BE2C (cell line): ENCODE measurements around the gene MAB21L3.

Experiments used
- DNase-seq: peaks from one replicate; pipeline ENCODE4 v3.0.0-alpha.2; 2020
- H3K27me3 ChIP-seq: fragments of 250-450 bp; sonication (Bioruptor Pico); 2 replicates; pipeline ENCODE4 v1.5.1; 2020; ENCODE audit warnings: mild to moderate bottlenecking
- H3K36me3 ChIP-seq: fragments of 250-450 bp; sonication (Bioruptor Pico); 2 replicates; pipeline ENCODE4 v1.5.1; 2020; ENCODE audit warnings: mild to moderate bottlenecking
- H3K4me1 ChIP-seq: fragments of 250-450 bp; sonication (Bioruptor Pico); 2 replicates; pipeline ENCODE4 v1.5.1; 2020
- H3K4me3 ChIP-seq: 2 replicates; pipeline ENCODE4 v1.5.1; 2011; ENCODE audit warnings: low read depth, low read length
- H3K9me3 ChIP-seq: fragments of 250-450 bp; sonication (Bioruptor Pico); 2 replicates; pipeline ENCODE4 v1.5.1; 2020
- TF ChIP-seq, protein P1 (sequence below): IDR thresholded peaks from 2 replicates; pipeline ENCODE4 v1.5.1; 2012; ENCODE audit warnings: mild to moderate bottlenecking, low read depth, low read length

MAB21L3 gene

DNA sequence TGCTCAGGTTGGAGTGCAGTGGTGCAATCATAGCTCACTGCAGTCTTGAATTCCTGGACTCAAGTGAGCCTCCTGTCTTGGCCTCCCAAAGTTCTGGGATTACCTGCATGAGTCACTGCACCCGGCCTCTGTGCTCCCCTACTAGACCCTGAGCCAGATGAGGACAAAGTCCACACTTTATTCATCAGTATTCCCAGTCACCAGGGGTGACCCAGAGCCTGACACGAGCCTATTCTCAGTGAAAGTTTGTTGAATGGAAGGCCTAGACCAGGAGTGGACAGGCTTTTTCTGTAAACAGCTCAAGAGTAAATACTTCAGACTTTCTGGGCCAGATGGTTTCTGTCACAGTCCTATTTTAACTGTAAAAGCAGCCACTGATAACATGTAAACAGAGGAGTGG lies 68.2 kb downstream of the MAB21L3 start:
- TF ChIP-seq, protein P1, sequence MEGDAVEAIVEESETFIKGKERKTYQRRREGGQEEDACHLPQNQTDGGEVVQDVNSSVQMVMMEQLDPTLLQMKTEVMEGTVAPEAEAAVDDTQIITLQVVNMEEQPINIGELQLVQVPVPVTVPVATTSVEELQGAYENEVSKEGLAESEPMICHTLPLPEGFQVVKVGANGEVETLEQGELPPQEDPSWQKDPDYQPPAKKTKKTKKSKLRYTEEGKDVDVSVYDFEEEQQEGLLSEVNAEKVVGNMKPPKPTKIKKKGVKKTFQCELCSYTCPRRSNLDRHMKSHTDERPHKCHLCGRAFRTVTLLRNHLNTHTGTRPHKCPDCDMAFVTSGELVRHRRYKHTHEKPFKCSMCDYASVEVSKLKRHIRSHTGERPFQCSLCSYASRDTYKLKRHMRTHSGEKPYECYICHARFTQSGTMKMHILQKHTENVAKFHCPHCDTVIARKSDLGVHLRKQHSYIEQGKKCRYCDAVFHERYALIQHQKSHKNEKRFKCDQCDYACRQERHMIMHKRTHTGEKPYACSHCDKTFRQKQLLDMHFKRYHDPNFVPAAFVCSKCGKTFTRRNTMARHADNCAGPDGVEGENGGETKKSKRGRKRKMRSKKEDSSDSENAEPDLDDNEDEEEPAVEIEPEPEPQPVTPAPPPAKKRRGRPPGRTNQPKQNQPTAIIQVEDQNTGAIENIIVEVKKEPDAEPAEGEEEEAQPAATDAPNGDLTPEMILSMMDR: no peak
- H3K4me1 ChIP-seq: no peaks in the 10 kb centered on the region
- no peak overlapping the region for H3K4me3 ChIP-seq
- H3K36me3 ChIP-seq: no peaks in the 10 kb centered on the region
- no peak for DNase-seq
- H3K9me3 ChIP-seq: no peaks in the 10 kb centered on the region
- H3K27me3 ChIP-seq: no peaks in the 10 kb centered on the region

DNA sequence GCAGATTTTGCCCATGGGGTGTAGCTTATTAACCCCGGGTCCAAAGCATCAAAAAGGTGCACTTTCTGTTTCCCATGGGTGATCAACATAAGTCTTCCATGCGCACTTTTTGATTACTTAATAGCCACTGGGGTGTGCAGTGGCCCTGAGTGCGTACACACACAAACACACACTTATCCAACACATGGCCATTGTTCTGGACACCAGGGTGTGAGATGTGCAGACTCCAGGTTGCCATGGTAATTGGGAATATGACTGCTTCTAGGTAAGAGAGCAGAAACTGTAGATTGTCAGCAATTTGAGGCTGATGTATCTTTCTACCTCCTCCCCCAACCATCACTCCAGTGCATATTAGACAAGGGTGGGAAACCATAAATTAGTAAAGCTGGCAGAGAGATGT lies 68.8 kb downstream of the MAB21L3 start:
- TF ChIP-seq, protein P1: no peak
- Histone ChIP-seq H3K27me3 (no peaks in the 10 kb centered on the region), H3K4me1 (no peaks in the 10 kb centered on the region), H3K9me3 (no peaks in the 10 kb centered on the region), H3K4me3 (no peak overlapping the region), H3K36me3 (no peaks in the 10 kb centered on the region)
- no peak for DNase-seq

DNA sequence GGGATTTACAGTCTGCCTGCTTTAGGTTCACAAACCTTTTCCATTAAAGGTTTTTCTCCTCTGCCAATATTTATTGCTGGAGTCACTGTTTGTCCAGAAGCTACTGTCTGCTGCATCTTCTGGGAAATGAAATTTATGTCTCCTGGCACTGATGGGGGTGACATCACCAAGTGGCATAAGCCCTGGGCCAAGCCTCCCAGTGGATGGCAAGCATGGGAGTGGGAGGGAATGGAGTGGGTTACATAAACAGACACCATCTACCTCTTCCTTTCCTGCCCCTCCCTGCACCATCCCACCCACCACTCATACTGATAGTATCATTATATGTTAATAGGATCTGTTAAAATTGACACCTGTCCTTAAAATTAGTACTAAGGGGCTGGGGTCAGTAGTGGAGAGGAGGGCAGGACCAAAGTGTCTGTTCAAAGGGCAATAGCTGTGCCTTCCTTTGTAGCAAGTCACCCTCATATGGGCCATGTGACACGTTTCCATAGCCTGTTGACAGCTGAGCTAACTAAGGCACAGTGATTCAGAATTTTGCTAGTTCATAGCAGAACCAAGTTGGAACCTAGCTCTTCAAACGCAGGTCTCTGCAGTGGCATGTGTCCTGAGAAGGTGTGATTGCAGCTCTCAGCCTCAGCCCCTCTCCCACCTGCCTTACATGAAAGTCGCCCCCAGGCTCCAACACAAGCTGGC lies 71.0 kb downstream of the MAB21L3 start:
- DNase-seq: no peak
- Histone ChIP-seq H3K4me1 (no peaks in the 10 kb centered on the region), H3K4me3 (no peak overlapping the region), H3K9me3 (no peaks in the 10 kb centered on the region), H3K36me3 (no peaks in the 10 kb centered on the region), H3K27me3 (no peaks in the 10 kb centered on the region)
- TF ChIP-seq, protein P1: no peak
